PFSK-1 (cell line): Measurements from ENCODE around the gene UPF1.

Source experiments
- POLR2AphosphoS5 ChIP-seq: IDR thresholded peaks from 2 replicates; pipeline ENCODE4 v1.6.1; 2012; ENCODE audit warnings: low read depth, mild to moderate bottlenecking, control low read depth, low read length, moderate library complexity
- SIN3A ChIP-seq: IDR thresholded peaks from 2 replicates; pipeline ENCODE4 v1.6.1; 2012; ENCODE audit warnings: mild to moderate bottlenecking, low read length, moderate library complexity, borderline replicate concordance; ENCODE audit not compliant: insufficient read depth
- TAF1 ChIP-seq: IDR thresholded peaks from 2 replicates; pipeline ENCODE4 v1.6.1; 2012; ENCODE audit warnings: low read length, control low read depth, borderline replicate concordance; ENCODE audit not compliant: insufficient read depth
- TF ChIP-seq, protein P1 (sequence below), 2 experiments: IDR thresholded peaks; 2 replicates each; pipeline versions ENCODE4 v1.6.1 to v1.8.0; 2011 to 2012; ENCODE audit warnings: low read depth in 2 of 2, low read length in 2 of 2, control low read depth in 1 of 2, inconsistent platforms in 1 of 2, mild to moderate bottlenecking in 1 of 2, moderate library complexity in 1 of 2; ENCODE audit not compliant: insufficient read depth in 1 of 2

DNA sequence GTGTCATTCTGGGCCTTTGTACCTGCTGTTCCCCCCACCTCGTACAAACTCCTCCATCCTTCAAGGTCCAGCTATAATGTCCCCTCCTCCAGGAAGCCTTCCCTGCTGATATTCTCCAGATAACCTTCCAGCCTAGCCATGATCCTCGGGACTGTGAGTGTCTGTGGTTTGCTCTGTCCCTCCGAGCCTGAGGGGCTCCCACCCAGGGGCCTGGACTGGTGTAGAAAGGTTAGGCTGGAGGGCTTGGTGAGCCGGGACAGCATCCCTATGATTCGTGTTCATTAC, 37.8 kb upstream of the UPF1 start:
- no peak for TF ChIP-seq TAF1
- TF ChIP-seq POLR2AphosphoS5, result no peak
- TF ChIP-seq SIN3A, result no peak
- TF ChIP-seq, protein P1, sequence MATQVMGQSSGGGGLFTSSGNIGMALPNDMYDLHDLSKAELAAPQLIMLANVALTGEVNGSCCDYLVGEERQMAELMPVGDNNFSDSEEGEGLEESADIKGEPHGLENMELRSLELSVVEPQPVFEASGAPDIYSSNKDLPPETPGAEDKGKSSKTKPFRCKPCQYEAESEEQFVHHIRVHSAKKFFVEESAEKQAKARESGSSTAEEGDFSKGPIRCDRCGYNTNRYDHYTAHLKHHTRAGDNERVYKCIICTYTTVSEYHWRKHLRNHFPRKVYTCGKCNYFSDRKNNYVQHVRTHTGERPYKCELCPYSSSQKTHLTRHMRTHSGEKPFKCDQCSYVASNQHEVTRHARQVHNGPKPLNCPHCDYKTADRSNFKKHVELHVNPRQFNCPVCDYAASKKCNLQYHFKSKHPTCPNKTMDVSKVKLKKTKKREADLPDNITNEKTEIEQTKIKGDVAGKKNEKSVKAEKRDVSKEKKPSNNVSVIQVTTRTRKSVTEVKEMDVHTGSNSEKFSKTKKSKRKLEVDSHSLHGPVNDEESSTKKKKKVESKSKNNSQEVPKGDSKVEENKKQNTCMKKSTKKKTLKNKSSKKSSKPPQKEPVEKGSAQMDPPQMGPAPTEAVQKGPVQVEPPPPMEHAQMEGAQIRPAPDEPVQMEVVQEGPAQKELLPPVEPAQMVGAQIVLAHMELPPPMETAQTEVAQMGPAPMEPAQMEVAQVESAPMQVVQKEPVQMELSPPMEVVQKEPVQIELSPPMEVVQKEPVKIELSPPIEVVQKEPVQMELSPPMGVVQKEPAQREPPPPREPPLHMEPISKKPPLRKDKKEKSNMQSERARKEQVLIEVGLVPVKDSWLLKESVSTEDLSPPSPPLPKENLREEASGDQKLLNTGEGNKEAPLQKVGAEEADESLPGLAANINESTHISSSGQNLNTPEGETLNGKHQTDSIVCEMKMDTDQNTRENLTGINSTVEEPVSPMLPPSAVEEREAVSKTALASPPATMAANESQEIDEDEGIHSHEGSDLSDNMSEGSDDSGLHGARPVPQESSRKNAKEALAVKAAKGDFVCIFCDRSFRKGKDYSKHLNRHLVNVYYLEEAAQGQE (IDR thresholded peaks at IDR 0.05; ENCODE audit: insufficient read depth in 1 of 2, low read depth in 2 of 2, low read length in 2 of 2), result no peak
